ENCODE data around the gene TNS3.

DNA sequence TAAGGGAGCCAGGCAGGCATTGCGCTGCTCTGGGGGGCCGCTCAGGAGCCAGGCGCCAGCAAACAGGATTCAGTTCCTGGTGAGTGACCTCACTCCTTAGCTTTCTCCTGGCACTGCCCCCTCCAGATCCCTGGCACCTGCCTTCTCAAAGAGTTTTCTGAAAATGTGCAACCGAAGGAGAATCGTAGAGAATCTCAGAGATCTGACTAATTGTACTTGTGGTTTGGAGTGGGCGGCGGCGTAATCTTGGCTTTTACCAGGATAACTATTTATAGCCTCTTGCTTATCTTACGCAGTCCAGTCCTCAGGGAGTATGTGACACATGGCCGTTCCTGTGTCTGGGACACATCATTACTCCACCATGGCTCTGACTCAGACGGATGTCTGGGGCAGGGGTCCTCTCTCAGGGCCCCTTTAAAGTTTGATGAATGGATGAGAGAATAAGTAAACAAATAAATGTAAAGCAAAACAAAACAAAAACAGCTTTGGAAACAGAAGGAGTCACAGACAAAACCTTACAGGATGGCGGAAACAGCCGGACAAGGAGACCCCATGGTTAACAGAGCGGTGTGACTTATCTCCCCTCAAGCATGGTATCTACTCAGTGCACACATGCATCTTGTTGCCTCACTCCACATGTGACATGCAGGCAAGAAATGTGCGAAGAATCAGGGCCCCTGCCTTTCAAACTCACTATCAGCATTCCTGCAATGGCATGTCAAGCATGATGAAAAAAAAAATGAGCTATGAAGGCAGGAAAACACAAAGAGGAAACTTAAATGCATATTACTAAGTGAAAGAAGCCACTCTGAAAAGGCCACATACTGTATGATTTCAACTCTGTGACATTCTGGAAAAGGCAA is 99.7 kb downstream of the TNS3 start:
- TF ChIP-seq TARDBP (IDR thresholded peaks at IDR 0.05) (no peak), RFX5 (IDR thresholded peaks at IDR 0.05; ENCODE audit: low read depth, low read length) (no peak), HLTF (IDR thresholded peaks at IDR 0.05) (no peak), POLR2A (conservative IDR thresholded peaks at IDR 0.05) (no peak), BCOR (IDR thresholded peaks at IDR 0.05) (0 out of 2 replicates have a peak, but pooled peaks have one; percentile 23), UBTF (IDR thresholded peaks at IDR 0.05; ENCODE audit: borderline replicate concordance in 1 of 2, low read depth in 2 of 2, low read length in 2 of 2) (no peak), SIN3A (IDR thresholded peaks at IDR 0.05; ENCODE audit: borderline replicate concordance in 2 of 2, control insufficient read depth in 1 of 2, low read depth in 2 of 2, low read length in 2 of 2) (no peak), SMARCB1 (IDR thresholded peaks at IDR 0.05; ENCODE audit: insufficient read length, low read depth) (no peak)
- TF ChIP-seq, protein P1, sequence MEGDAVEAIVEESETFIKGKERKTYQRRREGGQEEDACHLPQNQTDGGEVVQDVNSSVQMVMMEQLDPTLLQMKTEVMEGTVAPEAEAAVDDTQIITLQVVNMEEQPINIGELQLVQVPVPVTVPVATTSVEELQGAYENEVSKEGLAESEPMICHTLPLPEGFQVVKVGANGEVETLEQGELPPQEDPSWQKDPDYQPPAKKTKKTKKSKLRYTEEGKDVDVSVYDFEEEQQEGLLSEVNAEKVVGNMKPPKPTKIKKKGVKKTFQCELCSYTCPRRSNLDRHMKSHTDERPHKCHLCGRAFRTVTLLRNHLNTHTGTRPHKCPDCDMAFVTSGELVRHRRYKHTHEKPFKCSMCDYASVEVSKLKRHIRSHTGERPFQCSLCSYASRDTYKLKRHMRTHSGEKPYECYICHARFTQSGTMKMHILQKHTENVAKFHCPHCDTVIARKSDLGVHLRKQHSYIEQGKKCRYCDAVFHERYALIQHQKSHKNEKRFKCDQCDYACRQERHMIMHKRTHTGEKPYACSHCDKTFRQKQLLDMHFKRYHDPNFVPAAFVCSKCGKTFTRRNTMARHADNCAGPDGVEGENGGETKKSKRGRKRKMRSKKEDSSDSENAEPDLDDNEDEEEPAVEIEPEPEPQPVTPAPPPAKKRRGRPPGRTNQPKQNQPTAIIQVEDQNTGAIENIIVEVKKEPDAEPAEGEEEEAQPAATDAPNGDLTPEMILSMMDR (IDR thresholded peaks at IDR 0.05 in 2 of 3, conservative IDR thresholded peaks at IDR 0.05 in 1 of 3; ENCODE audit: insufficient read depth in 2 of 3, low read depth in 1 of 3, low read length in 3 of 3) = no peak
